Limb (tissue), 2 donors: ENCODE data around the gene COX4I2.

Source experiments
- DNase-seq, 2 donors: peaks; one replicate each; pipeline ENCODE4 v3.0.0-alpha.2; 2016; ENCODE audit errors: extremely low spot score in 2 of 2

COX4I2 gene

GRCh38 chr20:31693987-31694661 lies 56.4 kb downstream of the COX4I2 start:
- peak in 1 of 2 donors; percentile 58 for DNase-seq
